ENCODE data around the gene CACNA2D3.
"Not testable (repeated sequence)": the region's sequence is repeated elsewhere in the genome, so short reads cannot be mapped to it uniquely, and the experiment has no call there.

Gene CACNA2D3

DNA sequence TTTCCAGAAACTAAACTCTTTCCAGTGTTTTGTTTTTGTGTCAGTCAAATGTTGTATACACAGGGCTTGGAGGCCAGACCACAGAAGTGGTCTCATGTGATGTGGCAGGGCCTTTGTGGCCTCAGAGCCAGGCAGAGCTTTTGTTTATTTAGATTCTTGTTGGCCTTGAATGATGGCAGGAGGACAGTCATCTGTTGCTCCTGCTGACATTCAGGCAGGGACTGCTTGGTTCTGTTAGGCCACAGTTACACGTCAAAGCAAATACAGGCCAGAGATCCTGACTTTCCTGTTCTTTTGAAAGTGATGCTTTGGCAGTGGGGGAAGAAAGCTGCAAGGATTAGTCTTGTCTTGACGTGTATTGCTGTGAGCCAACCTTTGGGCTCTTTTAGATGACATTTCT lies 325.1 kb downstream of the CACNA2D3 start:
- DNase-seq (ENCODE audit: insufficient read length, low spot score) (no peak), FAIRE-seq (no peak)
- TF ChIP-seq, protein P1, sequence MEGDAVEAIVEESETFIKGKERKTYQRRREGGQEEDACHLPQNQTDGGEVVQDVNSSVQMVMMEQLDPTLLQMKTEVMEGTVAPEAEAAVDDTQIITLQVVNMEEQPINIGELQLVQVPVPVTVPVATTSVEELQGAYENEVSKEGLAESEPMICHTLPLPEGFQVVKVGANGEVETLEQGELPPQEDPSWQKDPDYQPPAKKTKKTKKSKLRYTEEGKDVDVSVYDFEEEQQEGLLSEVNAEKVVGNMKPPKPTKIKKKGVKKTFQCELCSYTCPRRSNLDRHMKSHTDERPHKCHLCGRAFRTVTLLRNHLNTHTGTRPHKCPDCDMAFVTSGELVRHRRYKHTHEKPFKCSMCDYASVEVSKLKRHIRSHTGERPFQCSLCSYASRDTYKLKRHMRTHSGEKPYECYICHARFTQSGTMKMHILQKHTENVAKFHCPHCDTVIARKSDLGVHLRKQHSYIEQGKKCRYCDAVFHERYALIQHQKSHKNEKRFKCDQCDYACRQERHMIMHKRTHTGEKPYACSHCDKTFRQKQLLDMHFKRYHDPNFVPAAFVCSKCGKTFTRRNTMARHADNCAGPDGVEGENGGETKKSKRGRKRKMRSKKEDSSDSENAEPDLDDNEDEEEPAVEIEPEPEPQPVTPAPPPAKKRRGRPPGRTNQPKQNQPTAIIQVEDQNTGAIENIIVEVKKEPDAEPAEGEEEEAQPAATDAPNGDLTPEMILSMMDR (IDR thresholded peaks at IDR 0.05; ENCODE audit: insufficient read depth, missing control alignments), result no peak

DNA sequence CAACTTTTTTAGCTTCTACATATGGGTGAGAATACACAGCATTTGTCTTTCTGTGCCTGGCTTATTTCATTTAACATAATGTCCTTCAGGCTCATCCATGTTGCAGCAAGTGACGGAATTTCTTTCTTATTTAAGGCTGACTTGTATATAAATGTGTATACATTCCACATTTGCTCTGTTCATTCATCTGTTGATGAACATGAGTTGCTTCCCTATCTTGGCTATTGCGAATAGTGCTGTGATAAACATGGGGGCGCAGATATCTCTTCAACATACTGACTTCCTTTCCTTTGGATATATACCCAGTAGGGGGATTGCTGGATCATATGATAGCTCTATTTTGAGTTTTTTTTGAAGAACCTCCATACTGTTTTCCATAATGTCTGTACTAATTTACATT lies 332.5 kb downstream of the CACNA2D3 start:
- no peak for DNase-seq (ENCODE audit: insufficient read length, low spot score)
- TF ChIP-seq, protein P1 (IDR thresholded peaks at IDR 0.05; ENCODE audit: insufficient read depth, missing control alignments), result no peak
- FAIRE-seq, result no peak

DNA sequence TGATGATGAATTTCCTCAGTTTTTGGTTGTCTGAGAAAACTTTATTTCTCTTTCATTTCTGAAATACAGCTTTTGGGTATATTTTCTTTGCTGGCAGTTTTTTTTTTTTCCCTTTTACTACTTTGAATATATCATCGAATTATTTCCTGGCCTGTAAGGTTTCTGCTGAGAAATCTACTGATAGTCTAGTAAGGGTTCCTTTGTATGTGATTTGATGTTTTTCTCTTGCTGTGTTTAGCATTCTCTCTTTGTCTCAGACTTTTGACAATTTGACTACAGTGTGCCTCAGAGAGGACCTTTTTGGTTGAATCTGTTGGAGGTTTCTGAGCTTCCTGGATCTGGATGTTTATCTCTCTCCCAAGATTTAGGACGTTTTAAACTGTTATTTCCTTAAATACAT lies 336.0 kb downstream of the CACNA2D3 start:
- FAIRE-seq, result no peak
- TF ChIP-seq, protein P1 (IDR thresholded peaks at IDR 0.05; ENCODE audit: insufficient read depth, missing control alignments), result no peak
- no peak for DNase-seq (ENCODE audit: insufficient read length, low spot score)

DNA sequence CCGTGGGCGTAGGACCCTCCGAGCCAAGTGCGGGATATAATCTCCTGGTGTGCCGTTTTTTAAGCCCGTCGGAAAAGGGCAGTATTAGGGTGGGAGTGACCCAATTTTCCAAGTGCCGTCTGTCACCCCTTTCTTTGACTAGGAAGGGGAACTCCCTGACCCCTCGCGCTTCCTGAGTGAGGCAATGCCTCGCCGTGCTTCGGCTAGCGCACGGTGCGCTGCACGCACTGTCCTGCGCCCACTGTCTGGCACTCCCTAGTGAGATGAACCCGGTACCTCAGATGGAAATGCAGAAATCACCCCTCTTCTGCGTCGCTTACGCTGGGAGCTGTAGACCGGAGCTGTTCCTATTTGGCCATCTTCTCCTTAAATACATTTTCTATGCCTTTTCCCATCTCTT lies 342.2 kb downstream of the CACNA2D3 start:
- FAIRE-seq, result not testable (repeated sequence)

DNA sequence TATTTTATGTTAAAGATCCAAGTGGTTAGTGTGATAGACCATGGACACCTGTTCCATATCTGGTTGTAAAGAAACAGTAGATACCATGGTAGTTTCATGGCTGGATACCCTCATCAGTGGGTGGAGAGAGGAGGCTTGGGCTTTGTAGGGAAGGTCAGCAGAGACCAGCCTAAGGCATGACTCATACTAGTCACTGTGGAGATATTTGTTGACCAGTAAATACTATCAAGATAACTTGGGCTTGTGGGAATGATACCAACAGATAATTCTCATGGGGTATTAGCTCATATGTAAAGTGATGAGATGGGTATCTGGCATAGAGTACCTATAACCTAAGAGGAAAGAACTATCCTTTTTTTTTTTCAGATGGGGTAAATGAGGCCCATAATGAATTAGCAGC lies 354.5 kb downstream of the CACNA2D3 start:
- TF ChIP-seq, protein P1 (IDR thresholded peaks at IDR 0.05; ENCODE audit: insufficient read depth, missing control alignments), result no peak
- no peak for FAIRE-seq
- no peak for DNase-seq (ENCODE audit: insufficient read length, low spot score)

More for the DNA sequence above, 342.2 kb downstream of the CACNA2D3 start:
- DNase-seq (ENCODE audit: insufficient read length, low spot score), result not testable (repeated sequence)

DNA sequence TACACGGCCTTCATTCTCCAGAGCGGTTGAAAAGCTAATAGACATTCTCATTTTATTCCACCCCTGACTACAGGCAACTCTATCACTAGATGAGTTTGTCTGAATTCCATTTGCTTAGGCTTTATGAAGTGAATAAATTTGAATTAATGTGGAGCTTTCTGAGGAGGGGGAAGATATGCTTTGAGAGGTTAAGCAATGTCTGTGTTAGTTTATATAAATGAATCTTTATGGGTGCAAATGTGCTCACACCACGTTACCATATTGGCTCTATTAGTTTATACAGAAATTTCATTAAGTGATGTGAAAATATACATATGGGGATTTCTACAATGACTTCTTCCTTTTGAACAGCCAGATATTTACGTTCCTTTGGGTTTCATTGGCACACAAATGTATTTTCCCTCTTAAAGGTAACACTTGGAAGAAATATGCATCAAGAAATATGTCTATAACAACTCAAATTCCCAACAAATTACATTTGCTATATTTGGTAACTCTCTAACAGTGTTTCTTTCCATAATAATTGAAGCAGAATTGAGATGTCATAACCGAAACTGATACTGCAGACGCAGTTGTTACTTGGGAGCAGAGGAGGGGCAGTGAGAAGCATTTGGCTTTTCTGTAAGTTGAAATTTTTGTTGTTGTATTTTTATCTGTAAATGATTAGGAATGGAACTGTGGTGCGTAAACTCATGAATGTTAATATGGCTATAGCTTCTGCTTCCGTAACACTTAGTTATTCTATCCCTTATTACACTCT lies 359.4 kb downstream of the CACNA2D3 start:
- TF ChIP-seq, protein P1 (IDR thresholded peaks at IDR 0.05; ENCODE audit: insufficient read depth, missing control alignments), result no peak
- FAIRE-seq, result no peak

DNA sequence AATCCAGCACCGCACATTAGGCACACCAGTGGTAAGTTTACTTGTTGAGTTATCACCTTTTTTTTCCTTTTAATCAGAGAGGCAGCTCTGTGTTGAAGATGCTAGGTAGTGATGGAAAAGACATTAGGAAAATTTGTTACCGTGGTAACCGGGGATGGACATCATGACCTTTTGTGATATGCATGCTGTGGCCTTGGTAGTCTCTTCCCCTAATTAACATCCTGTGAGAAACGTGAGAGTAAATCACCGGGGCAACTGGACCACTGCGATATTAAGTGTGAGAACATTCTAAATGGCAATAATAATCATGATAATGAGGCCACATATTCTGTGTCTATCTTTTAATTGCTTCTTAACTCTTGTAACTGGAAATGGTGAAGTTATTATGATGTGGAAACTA lies 362.0 kb downstream of the CACNA2D3 start:
- TF ChIP-seq, protein P1 (IDR thresholded peaks at IDR 0.05; ENCODE audit: insufficient read depth, missing control alignments), result no peak
- DNase-seq (ENCODE audit: insufficient read length, low spot score) (no peak), FAIRE-seq (no peak)

More for the DNA sequence above, 359.4 kb downstream of the CACNA2D3 start:
- no peak for DNase-seq (ENCODE audit: insufficient read length, low spot score)

Measured in D721Med (cell line).